ENCODE results near the gene ENPP6. TPM values are rescaled to one million over a fixed set of nuclear protein-coding genes. Genes with fewer than 3 reads are reported as not detected.

The ENPP6 gene
- total RNA-seq, 6 experiments from 2014 or later, result not detected

DNA sequence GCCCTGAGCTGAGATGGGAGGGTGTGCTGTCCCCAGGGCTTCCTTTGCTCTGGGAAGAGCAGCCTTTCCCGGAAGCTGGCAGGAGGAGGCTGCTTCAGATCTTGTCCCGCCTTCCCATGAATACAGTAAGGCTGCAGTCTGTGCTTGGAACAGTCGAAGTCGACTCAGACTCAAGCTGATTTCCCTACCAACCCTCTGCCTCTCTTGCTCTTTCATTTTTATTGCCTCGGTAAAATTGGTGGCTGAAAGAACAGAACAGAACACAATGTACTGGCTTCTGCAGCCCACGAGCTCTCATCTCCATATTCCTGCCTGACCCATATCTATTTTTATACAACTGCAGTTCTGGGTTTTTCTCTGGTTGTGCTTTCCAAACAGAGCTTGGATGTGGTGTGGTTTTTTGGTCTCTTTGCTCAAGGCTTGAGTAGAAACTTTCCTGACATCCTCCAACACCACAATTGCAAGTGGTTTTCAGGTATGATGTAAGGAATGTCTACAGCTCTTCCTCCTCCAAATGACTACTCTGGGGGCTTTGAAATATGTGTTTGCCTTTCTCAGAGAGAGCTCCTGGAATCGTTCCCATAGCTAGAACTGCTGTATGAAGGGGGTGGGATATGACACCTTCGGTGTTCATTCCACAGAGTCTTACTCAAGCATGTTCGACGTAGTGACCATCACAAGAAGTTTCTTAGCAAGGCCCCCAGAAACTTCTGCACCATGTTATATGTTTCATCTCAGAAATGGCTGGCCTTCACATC lies 61.3 kb downstream of the ENPP6 start:
- H3K27me3 Mint-ChIP-seq (ENCODE audit: insufficient read depth), result no peaks in the 10 kb centered on the region
- H3K4me1 Mint-ChIP-seq (ENCODE audit: low read depth), result no peaks in the 10 kb centered on the region
- H3K4me3 Mint-ChIP-seq, result no peak overlapping the region
- H3K36me3 Mint-ChIP-seq (ENCODE audit: low read depth), result no peaks in the 10 kb centered on the region
- no peak overlapping the region for H3K27ac Mint-ChIP-seq
- peaks cover 11% of the 10 kb centered on the region for H3K9me3 Mint-ChIP-seq
- no peak for DNase-seq
- TF ChIP-seq, protein P1, sequence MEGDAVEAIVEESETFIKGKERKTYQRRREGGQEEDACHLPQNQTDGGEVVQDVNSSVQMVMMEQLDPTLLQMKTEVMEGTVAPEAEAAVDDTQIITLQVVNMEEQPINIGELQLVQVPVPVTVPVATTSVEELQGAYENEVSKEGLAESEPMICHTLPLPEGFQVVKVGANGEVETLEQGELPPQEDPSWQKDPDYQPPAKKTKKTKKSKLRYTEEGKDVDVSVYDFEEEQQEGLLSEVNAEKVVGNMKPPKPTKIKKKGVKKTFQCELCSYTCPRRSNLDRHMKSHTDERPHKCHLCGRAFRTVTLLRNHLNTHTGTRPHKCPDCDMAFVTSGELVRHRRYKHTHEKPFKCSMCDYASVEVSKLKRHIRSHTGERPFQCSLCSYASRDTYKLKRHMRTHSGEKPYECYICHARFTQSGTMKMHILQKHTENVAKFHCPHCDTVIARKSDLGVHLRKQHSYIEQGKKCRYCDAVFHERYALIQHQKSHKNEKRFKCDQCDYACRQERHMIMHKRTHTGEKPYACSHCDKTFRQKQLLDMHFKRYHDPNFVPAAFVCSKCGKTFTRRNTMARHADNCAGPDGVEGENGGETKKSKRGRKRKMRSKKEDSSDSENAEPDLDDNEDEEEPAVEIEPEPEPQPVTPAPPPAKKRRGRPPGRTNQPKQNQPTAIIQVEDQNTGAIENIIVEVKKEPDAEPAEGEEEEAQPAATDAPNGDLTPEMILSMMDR (IDR thresholded peaks at IDR 0.05), result no peak

DNA sequence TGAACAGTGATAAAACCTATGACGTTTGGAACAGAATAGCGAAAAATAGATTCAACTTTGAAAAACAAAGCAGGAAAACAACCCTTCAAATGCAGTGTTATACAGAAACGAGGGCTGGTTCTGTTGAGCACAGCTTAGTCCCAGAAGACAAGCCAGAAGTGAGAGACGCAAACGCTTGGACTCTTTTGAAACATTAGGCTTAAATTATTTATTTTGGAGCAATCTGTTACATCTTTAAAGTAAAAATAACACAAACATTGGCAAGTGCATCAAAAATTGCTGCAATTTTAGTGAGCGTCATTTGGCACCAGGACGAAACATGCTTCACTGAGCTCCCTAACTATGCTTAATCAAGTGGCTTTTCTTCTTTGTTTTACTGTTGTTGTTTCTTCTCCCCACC lies 63.5 kb downstream of the ENPP6 start:
- Mint-ChIP-seq H3K9me3 (peaks cover 11% of the 10 kb centered on the region), H3K36me3 (ENCODE audit: low read depth) (no peaks in the 10 kb centered on the region), H3K27me3 (ENCODE audit: insufficient read depth) (no peaks in the 10 kb centered on the region), H3K4me3 (no peak overlapping the region), H3K27ac (no peak overlapping the region), H3K4me1 (ENCODE audit: low read depth) (no peaks in the 10 kb centered on the region)
- TF ChIP-seq, protein P1 (IDR thresholded peaks at IDR 0.05), result no peak
- no peak for DNase-seq

DNA sequence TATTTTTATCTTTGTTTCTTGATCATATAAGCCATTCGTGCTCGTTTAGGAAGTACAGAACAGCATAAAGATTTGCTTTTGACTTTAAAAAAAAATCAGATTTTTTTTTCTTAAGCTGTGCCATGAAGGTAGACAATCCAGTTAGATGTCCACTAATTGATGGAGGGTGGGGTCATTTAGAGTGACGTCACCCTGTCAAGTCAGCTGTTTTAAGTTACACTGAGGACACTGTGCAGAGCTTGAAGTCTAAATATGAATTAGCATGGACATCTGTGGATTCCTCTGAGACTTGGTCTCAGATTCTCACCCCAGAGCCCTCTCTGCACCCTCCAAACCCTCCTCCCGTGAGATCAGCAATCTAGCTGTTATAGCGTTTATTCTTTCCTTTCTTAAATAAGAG lies 63.9 kb downstream of the ENPP6 start:
- no peaks in the 10 kb centered on the region for H3K4me1 Mint-ChIP-seq (ENCODE audit: low read depth)
- no peak overlapping the region for H3K4me3 Mint-ChIP-seq
- H3K27me3 Mint-ChIP-seq (ENCODE audit: insufficient read depth), result no peaks in the 10 kb centered on the region
- H3K9me3 Mint-ChIP-seq, result peaks cover 11% of the 10 kb centered on the region
- no peaks in the 10 kb centered on the region for H3K36me3 Mint-ChIP-seq (ENCODE audit: low read depth)
- no peak overlapping the region for H3K27ac Mint-ChIP-seq
- no peak for DNase-seq
- TF ChIP-seq, protein P1 (IDR thresholded peaks at IDR 0.05), result no peak

DNA sequence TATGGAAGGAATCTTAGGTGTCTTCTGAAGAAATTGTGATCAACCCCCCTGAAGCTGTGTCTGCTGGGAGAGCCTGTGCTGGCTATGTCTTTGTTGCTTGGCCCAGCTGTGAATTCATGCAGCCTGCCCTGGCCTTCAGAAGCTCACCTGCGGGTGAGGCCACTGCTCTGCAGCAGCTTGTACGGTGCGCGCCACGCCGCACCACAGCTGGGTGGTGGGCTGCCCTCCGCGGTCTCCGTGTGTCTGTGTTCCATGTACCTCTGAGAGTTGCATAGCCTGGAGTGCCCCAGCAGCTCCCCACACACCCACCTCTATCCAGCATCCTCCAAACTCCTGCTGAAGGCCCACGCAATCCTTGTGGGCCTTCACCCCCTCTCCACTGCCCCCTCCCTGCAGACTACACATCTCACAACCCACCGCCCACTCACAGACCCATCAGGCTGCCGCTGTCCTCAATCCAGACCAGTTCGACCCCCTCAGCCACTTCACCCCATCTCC lies 65.6 kb downstream of the ENPP6 start:
- H3K4me3 Mint-ChIP-seq, result no peak overlapping the region

DNA sequence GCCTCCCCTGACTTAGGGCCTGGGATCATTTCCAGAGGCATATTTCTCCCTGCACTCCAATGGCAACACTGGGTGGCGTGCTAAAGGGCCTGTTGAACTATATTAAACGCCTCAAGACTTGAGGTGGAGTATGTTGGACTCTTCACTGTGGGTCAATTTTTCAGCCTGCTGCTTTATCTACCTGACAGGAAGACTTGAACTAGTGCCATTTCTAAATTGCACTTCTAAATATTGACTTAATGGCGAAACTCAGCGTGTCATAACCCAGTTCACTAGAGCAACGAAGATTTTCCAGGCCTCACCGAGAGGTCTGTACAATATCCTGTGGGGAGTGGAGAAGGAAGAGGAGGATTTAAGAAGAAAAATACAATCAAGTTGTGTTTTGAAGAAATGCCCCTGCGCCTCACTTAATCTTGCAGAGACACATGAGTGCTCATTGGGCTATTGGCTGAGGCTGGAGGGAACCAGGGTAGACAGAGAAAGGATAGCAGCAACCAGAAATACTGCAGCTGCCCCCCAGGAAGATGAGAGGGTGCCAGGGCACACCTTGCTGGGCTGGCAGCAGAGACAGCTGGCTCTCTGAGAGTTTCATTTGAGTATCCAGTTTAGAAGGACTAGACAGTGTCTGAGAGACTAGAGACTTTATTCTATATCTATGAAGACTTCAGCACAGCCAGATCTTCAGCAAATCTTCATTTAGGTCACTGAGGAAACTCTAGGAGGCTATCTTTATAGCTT lies 67.4 kb downstream of the ENPP6 start:
- TF ChIP-seq, protein P1 (IDR thresholded peaks at IDR 0.05), result no peak
- Mint-ChIP-seq H3K4me1 (ENCODE audit: low read depth) (no peaks in the 10 kb centered on the region), H3K27ac (no peak overlapping the region), H3K27me3 (ENCODE audit: insufficient read depth) (no peaks in the 10 kb centered on the region; the same call in 1 of the 2 replicates), H3K36me3 (ENCODE audit: low read depth) (no peaks in the 10 kb centered on the region), H3K9me3 (peaks cover 27% of the 10 kb centered on the region), H3K4me3 (no peak overlapping the region)
- no peak for DNase-seq

More for the DNA sequence above, 65.6 kb downstream of the ENPP6 start:
- Mint-ChIP-seq H3K27ac (no peak overlapping the region), H3K27me3 (ENCODE audit: insufficient read depth) (no peaks in the 10 kb centered on the region), H3K9me3 (peaks cover 23% of the 10 kb centered on the region), H3K36me3 (ENCODE audit: low read depth) (no peaks in the 10 kb centered on the region), H3K4me1 (ENCODE audit: low read depth) (no peaks in the 10 kb centered on the region)
- DNase-seq, result no peak
- TF ChIP-seq, protein P1 (IDR thresholded peaks at IDR 0.05), result no peak
